Smooth muscle cell of the brain vasculature (primary cell): ENCODE results near the gene PRKN.

Source experiments
- DNase-seq: peaks from one replicate; pipeline ENCODE4 v3.0.0-alpha.2; 2012; ENCODE audit warnings: low read depth, low spot score

Gene PRKN

DNA sequence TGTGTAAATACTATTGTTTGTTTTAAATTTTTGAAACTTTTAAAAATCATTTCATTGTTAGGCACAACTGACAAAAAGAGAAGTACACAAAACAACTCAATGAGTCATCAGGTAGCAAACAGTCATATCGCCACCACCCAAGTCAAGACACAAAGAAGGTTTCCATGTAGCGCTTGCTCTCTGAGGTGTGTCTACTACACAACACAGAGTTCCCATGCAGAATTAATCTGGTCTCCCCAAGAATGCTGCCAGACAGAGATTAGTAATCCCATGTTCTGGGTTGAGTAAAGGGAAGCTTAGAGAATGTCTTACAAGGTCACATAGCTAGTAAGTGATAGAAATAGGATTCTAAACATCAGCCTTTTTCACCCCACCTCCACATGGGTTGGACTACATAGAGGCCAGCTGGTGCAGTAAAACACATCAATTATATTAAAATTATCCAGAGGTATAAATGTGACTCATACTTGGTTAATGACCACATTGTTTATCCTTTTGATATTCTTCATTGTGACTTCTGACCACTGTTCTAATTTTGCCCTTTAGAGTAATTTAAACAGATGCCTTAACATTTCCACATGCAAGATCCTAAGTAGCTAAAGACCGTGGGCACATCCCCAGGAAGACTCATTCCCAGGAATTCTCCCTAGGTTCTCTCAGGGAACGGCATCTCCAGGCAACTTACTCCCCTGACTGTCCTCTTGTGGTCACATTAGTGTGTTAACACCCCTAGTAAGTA, 413.5 kb downstream of the PRKN start:
- no peak for DNase-seq

DNA sequence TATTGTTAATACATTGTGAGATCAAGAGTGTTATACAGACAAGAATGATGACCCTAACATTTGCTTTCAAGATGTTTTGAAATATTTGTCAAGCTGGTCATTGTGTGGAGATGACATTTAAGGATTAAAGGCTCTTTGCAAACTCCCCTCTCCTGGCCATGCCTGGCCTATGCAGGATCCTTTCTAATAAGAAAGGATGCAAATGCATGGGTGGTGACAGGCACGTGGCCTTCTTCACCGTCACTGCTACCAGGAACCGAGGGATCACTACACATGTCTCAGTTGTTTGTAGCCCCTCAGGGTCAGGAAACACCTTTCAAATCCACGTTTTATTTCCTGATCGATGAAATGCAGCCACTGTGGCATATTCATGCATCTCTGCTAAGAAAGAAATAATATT, 419.7 kb downstream of the PRKN start:
- DNase-seq: no peak

DNA sequence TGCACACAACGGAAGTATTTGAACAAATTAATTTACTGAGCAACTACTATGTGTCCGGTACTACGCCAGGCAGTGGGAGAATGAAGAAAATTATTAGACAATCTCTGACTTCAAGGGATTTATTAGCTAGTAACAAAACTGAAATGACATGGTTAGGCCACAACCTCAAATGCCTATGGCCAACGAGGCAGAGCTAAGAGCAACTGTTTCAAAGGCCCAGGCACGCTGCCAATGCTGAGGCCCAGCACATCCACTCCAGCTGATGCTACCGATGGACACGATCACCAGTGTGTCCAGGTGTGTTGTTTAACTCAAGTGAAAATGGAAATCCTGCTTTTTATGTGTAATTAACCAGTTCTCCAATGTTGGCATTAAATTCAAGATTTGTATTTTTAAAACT, 420.9 kb downstream of the PRKN start:
- DNase-seq: no peak

DNA sequence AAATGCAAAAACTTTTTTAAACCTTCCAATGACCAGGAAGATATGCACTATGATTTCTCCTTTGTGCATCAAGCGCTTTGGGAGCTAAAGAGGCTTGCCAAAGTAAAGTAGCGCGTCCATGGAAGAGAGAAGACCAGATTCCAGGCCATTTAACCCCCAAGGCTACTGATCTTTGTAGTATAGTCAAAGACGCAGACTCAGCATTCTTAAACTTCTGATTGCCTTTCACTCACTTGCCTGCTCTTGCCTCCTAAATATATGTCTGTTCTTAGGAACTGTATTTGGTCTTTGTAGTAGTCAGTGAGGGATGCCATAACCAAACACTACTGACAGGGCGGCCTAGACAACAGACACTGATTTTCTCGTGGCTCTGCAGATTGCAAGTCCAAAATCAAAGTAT, 426.4 kb downstream of the PRKN start:
- DNase-seq: no peak

DNA sequence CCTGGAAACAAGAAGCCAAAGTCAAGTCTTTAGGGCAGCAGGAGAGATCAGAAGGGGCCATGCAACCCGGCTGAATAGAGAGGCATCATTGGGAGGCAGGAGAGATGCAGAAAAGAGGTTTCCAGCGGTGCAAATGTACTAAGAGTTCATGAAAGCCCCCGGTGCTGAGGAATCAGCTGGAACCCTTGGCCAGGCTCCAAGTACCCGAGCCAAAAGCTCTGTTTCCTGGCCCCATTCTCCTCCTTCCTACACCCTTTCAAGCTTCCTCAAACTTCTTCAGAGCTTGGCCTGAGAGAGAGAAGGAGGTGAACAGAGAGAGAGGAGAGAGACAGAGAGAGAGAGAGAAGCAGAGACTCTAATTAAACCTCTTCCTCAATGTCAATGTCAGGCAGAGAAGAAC, 433.5 kb downstream of the PRKN start:
- DNase-seq: no peak

DNA sequence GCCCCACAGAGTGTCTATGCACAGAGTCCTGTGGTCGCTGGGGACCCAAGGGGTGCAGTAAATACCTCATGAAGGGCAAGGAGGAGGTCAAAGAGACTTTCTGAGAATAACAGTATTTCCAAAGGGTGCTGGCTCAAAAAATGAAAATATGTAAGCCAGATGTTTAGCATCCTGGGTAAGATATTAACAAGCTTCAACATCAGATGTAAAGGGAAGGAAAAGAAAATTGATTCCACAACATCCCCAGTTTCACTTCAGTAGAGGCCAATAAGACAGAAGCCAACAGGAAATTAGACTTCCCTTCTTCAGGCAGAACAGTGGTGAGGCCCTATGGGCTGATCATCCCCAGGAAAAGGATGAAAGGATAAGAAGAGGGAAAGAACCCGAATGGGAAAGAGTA, 434.7 kb downstream of the PRKN start:
- no peak for DNase-seq

DNA sequence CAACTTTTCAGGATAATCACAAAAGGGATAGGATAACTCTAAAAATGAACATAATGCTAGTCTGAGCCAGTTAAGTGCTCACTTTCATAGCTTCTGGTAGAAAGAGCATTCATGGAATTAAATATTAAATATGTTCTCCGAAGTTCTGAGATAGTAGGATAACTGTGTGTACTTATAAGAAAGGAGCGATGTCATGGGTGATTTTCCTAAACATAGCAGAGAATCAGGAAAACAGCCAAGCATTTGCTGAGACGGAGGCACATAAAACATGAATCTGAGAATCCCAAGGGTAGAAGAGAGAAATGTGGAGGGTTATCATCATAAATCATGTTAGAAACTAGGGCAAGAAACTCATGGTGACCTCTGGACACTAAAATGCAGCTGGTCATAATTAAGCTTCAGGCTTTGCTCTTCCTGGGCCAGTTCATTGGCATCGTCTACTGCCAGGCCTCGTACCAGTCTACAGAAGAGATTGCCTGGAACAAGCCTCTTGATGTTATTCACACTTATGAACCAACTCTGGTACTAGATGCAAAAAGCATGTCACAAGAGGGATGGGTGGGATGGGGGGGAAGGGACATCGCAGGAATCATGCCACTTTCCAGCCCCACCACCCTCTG, 436.6 kb downstream of the PRKN start:
- DNase-seq: no peak

DNA sequence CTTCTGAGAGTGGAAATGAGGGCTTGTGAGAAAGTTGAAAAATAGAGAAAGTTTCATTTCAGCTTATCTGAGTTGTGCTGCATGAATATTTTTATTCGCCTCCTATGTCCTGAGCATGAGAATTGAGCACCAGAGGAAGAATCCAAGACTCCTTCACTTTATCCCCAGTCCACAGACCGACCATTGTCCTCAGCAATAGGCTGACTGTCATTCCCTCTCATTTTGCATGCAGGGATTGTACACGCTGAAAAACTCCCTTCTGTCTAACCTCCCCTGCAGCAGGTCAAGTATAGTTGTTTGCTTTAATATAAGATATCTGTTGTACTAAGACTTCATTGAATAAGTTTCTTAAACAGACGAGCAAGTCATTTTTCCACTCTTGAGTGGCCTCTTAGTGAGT, 437.6 kb downstream of the PRKN start:
- DNase-seq: no peak

DNA sequence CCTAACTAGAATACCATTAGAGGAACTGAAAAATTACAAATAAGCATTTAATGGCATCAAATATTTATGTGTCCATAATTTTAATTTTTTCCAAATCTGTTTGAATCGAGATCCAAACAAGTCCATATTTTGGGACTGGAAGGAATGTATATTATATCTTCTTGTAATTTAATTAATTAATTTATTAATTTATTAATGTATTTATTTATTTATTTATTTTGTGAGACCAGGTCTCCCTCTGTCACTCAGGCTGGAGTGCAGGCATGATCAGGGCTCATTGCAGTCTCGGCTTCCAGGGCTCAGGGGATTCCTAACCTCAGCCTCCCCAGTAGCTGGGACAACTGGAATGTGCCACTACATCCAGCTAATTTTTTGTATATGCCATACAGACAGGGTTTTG, 453.6 kb downstream of the PRKN start:
- no peak for DNase-seq

DNA sequence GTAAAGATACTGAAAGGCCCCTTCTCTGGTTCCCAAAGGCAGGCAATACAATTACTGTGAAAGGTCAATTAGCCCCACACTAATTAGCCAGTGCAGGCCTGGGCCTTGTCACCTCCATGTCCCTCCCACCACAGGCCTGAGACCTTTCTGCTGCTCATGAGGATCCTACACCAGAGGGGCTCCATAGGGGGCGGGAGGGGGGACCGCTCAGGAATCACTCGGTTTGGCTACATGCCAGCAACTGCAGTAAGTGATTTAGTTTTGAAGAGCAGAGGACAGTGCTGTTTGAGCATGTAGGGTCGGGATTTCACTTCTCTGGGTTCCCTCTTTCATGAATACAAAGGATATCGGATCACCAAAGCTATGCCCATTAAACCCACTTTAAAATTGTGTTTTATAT, 455.6 kb downstream of the PRKN start:
- DNase-seq: no peak

DNA sequence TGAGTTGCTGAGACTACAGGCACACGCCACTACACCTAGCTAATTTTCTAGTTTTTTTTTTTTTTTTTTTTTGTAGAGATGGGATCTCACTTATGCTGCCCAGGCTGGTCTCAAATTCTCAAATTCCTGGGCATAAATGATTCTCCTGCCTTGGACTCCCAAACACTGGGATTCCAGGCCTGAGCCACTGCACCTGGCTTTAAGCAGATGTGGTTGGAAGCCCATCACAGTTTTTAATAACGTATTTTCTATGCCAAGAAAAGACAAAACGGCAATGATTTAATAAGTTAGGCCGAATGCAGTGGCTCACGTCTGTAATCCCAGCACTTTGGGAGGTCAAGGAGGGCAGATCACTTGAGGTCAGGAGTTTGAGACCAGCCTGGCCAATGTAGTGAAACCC, 456.6 kb downstream of the PRKN start:
- DNase-seq: no peak

DNA sequence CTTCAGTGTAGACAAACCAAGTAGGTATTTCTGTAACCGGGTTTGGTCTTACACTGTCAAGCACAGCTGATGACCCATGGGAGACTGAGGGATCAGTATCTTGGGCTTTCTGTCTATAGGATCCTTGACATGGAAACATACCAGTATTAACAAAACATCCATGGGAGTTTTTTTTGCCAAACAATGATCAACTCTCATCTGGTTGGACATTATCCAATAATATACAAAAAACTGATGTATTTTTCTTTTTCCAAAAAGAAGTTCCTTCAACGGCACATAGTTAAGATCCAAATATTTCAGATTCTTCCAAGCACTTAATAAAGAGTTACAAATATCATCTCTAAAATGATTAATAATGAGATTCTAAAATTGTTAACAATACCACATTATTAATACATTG, 459.9 kb downstream of the PRKN start:
- no peak for DNase-seq

DNA sequence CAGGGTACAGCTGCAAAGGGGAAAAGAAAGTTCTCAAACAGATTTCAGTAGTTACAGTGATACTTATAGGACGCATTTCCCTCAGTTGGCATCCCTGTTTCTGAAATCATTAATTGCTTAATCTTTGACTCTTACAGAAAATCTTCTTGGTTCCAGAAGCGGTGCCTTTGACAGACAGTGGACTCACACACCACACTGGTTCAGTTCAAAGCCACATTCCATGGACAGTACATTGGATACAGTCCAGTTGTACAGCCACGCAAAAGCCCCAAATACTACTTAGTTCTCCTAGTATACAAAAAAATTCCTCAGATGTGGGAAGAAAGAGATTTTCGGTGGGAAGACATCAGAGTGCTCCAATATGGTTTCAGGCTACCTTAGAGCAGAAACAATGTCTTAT, 460.4 kb downstream of the PRKN start:
- no peak for DNase-seq

DNA sequence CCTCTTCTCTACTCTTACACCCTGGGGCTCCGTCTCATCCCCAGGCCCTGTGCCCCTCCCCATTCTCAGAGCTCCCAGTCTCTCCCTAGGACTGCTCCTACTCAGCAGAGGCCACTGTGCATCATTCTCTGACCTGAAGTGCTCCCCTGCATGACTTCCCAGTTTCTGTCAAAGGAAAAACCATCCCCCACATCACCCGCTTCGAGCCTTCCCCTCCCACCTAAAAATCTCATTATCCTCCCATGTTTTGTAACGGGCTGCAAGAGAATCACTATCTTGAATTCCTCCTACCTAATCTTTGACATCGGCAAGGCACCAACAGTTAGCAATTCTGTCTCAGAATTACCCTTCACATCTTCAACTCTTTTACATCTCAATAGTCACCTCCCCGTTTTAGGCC, 463.0 kb downstream of the PRKN start:
- no peak for DNase-seq

DNA sequence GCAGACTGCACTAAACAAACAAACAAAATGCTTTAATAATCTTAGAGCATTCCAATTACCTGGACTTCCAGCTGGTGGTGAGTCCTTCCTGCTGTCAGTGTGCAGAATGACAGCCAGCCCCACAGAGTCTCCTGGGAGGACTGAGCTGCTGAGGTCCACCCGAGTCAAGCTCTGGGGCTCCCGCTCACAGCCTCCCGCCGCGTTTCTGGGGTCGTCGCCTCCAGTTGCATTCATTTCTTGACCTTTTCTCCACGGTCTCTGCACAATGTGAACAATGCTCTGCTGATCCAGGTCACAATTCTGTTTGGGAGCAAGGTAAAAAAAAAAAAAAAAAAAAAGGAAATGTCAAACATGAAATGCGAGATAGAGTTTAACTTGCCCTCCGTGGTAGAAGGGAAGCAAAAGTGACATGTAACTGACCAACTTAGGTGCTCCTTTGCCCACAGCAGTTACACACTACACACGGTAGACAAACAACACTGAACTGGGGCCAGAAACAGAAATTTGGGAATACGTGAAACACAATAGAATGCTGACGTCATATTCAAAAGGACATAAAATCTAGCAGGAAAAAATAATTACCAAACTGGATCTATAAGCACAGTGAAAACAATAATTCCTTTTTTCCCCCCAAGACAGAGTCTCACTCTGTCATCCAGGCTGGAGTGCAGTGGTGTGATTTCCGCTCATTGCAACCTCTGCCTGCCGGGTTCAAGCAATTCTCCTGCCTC, 464.9 kb downstream of the PRKN start:
- DNase-seq: no peak

DNA sequence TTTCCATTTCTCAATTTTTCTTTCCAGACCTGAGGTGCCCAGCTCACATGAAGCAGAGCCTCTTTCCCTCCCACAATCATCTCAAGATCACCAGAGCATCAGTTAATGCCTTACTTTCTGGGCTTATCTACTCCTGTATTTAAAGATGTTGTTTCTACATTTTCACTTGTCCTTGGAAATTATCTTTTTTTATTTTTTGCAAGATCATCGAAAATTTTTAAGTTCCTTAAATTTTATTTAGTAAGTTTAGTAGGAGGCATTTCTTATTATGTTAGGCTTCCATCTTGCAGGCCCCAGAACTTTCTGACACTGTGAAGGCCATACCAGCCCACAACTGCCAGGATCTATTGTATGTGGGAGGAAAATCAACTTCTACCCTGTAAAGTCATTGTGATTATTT, 466.0 kb downstream of the PRKN start:
- DNase-seq: no peak

DNA sequence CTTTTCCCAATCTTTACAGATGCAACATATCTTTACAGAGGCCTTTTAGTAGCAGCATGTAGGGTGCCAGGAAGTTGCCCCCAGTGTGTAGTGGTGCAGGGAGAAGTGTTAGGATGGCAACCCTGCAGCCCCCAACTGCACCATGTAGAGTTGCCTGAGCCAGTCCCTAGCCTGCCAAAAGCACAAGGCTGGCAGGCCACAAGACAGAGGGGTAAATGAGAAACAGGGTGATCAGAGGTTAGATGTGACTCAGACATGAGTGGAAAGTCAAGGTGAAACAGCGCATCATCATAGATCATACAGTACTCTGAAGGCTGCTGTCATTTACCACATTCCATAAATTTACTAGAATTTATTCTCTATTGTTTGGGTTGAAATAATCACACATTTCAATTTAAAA, 467.5 kb downstream of the PRKN start:
- no peak for DNase-seq

DNA sequence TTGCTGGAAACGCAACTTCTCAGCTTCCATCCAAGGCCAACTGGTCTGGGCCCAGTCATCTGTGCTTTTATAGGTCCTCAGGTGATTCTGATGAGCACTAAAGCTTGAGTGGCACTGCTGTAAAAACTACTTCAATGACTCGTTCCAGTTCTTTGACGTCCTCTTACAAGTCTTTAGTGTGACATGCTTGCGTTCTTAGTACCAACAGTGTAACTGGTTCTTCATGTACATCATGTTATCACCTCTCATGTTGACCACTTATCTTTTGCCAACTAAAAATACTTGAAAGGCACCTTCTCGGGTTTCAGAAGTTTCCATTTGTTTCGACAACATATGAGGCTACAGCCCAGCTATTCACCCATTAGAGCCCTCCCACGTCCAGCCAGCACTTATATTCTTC, 468.9 kb downstream of the PRKN start:
- DNase-seq: no peak

DNA sequence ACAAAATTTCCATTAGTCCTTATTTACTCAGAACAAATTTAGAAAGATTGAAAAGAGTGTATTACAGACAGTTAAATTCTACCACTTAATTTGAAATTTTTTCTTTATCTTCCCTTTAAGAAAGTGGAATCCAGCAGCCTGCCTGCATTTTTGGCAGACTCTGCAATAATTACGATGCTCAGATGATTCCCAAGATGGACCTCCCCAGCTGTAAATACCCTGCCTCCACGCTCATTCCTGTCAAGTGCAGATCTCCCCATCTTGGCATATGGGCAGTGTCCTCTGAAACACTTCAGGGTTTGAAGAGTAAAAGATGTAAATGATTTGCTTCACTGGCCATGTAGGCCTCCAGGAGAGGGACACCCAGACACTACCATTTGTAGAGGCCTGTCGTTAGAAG, 471.2 kb downstream of the PRKN start:
- DNase-seq: no peak

DNA sequence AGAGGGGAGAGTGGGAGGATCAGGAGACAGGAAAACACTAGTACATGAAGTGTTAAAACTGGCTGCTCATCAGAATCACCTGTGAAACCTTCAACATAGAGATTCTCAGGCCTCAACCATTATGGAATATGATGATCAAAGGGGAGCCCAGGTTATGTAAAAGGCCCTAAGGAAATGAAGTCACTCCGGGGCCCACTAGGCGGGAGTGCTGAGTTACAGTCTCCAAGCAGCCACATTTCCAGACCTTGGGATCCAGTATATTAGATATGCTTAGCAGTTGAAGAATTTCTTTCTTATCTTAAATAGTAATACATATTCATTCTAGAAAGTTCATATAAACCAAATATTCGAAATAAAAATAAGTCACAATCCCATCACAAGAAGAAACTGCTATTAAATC, 476.3 kb downstream of the PRKN start:
- DNase-seq: no peak

DNA sequence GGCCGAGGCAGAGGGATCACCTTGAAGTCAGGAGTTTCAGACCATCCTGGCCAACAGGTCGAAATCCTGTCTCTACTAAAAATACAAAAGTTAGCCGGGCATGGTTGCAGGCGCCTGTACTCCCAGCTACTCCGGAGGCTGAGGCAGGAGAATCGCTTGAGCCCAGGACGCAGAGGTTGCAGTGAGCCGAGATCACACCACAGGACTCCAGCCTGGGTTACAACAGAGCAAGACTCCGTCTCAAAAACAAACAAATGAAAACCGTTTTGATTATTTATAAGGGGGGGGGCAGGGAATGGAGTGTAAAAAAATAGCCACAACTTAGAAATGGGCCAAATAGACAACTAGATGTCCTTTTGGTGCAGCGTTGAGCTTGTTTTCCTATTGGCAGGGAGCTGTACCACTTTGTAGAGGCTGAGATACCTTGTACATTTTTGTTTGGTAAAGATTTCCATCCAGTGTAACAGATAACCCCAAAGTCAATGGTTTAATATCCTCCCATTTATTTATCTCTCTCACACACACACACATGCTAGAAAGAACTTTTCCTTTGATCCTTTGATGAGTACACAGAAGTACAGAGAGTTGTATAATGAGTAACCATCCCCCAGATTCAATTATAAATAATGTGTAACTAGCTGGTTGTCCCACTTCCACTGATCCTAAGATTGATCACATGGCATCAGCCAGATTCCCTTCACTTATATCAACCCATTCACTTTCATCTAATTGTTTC, 477.5 kb downstream of the PRKN start:
- DNase-seq: no peak

DNA sequence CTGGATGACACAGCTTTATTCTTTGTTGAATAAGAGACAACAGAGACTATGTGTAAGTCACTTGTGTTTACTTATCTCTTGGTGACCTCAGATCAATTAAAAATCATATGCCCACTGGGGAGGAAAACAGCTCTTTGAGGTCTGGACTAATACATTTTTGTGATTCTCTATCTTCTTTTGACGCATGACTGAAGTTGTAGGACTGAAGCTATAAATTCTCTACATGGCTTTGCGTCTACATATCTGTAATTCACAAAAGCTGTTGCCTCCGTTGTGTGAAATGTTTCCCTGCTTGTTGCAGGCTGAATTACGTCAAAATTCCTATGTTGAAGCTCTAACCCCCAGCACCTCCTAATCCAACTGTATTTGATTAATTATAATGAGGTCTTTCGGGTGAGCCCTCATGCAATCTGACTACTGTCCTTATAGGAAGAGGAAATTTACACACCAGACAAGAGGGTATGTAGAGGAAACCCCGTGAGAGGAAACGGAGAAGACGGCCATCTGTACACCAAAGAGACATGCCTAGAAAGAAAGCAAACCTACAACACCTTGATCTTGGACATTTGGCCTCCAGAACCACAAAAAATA, 481.6 kb downstream of the PRKN start:
- DNase-seq: no peak
